GM12801 (cell line): ENCODE measurements around the gene FAM131C.
A peak's percentile ranks its signal among the peaks of the same experiment; 100 is the strongest.

Experiments used
- CTCF ChIP-seq: IDR thresholded peaks from one replicate; pipeline ENCODE4 v1.5.1; 2011; ENCODE audit warnings: control low read depth; ENCODE audit not compliant: insufficient read length; ENCODE audit errors: extremely low read depth

FAM131C gene

GRCh38 chr1:16080422-16081150 is 7.1 kb upstream of the FAM131C start:
- no peak for TF ChIP-seq CTCF

- peak; percentile 38 for TF ChIP-seq CTCF
Measured at GRCh38 chr1:16078925-16079656, 5.6 kb upstream of the FAM131C start.

- TF ChIP-seq CTCF, result no peak
Measured at GRCh38 chr1:16077406-16078245, 4.2 kb upstream of the FAM131C start.

GRCh38 chr1:16076865-16077238 is 3.4 kb upstream of the FAM131C start:
- no peak for TF ChIP-seq CTCF

- no peak for TF ChIP-seq CTCF
Measured at GRCh38 chr1:16076031-16076864, 2.8 kb upstream of the FAM131C start.

- TF ChIP-seq CTCF, result no peak
Measured at GRCh38 chr1:16075337-16076030, 2.0 kb upstream of the FAM131C start.
